ENCODE results near the gene SLC43A1. TPM values are rescaled to one million over a fixed set of nuclear protein-coding genes. Genes with fewer than 3 reads are reported as not detected.

Gene SLC43A1
- total and polyA plus RNA-seq, 3 donors from 2014 or later = 6.5 to 12.3 (median 12.2) TPM

- intact Hi-C loops (cut with DNase I; ENCODE audit: low total_unique reads) = no loop called here
- 28 to 45% methylated on average over 1 of the region's 1 CpG for WGBS, 2 donors
These were observed 40.3 kb downstream of the SLC43A1 start for GRCh38 chr11:57475191-57475590.

GRCh38 chr11:57474803-57475115 lies 40.7 kb downstream of the SLC43A1 start:
- TF ChIP-seq POLR2A (IDR thresholded peaks at IDR 0.05) (no peak), CTCF (IDR thresholded peaks at IDR 0.05) (no peak)
- Histone ChIP-seq H3K27ac (no peak overlapping the region), H3K36me3 (ENCODE audit: low read depth, missing control alignments) (no peaks in the 10 kb centered on the region), H3K4me3 (no peak overlapping the region), H3K27me3 (no peaks in the 10 kb centered on the region), H3K4me1 (peaks cover 10% of the 10 kb centered on the region), H3K9me3 (no peaks in the 10 kb centered on the region)
- intact Hi-C loops (cut with DNase I; ENCODE audit: low total_unique reads) = no loop called here
- no peak for DNase-seq
- 69 to 83% methylated on average over 2 to 5 of the region's 5 CpGs for WGBS, 2 donors

More at GRCh38 chr11:57475191-57475590, 40.3 kb downstream of the SLC43A1 start:
- H3K9me3 ChIP-seq = no peaks in the 10 kb centered on the region
- H3K4me1 ChIP-seq = peaks cover 10% of the 10 kb centered on the region
- no peak overlapping the region for H3K27ac ChIP-seq
- H3K4me3 ChIP-seq = no peak overlapping the region
- no peak for DNase-seq
- TF ChIP-seq POLR2A (IDR thresholded peaks at IDR 0.05) (no peak), CTCF (IDR thresholded peaks at IDR 0.05) (no peak)
- H3K27me3 ChIP-seq = no peaks in the 10 kb centered on the region
- H3K36me3 ChIP-seq (ENCODE audit: low read depth, missing control alignments) = no peaks in the 10 kb centered on the region

- WGBS, 2 donors = 69 to 72% methylated on average over 9 of the region's 9 CpGs
- intact Hi-C loops (cut with DNase I; ENCODE audit: low total_unique reads) = no loop called here
- DNase-seq = no peak
- Histone ChIP-seq H3K27me3 (no peaks in the 10 kb centered on the region), H3K36me3 (ENCODE audit: low read depth, missing control alignments) (no peaks in the 10 kb centered on the region), H3K27ac (no peak overlapping the region), H3K9me3 (no peaks in the 10 kb centered on the region), H3K4me3 (no peak overlapping the region), H3K4me1 (peaks cover 10% of the 10 kb centered on the region)
- TF ChIP-seq CTCF (IDR thresholded peaks at IDR 0.05) (no peak), POLR2A (IDR thresholded peaks at IDR 0.05) (no peak)
These were observed 41.3 kb downstream of the SLC43A1 start for GRCh38 chr11:57474017-57474802.

GRCh38 chr11:57473285-57473841 lies 42.1 kb downstream of the SLC43A1 start:
- Histone ChIP-seq H3K27ac (no peak overlapping the region), H3K27me3 (no peaks in the 10 kb centered on the region), H3K36me3 (ENCODE audit: low read depth, missing control alignments) (no peaks in the 10 kb centered on the region), H3K4me3 (no peak overlapping the region), H3K9me3 (no peaks in the 10 kb centered on the region), H3K4me1 (peaks cover 10% of the 10 kb centered on the region)
- WGBS, 2 donors = 70 to 74% methylated on average over 6 of the region's 6 CpGs
- no peak for DNase-seq
- TF ChIP-seq CTCF (IDR thresholded peaks at IDR 0.05) = no peak
- intact Hi-C loops (cut with DNase I; ENCODE audit: low total_unique reads) = no loop called here

GRCh38 chr11:57471496-57471895 lies 44.0 kb downstream of the SLC43A1 start:
- intact Hi-C loops (cut with DNase I; ENCODE audit: low total_unique reads) = no loop called here
- H3K36me3 ChIP-seq (ENCODE audit: low read depth, missing control alignments) = no peaks in the 10 kb centered on the region
- H3K4me1 ChIP-seq = peaks cover 6% of the 10 kb centered on the region
- no peaks in the 10 kb centered on the region for H3K27me3 ChIP-seq
- no peak for TF ChIP-seq CTCF (IDR thresholded peaks at IDR 0.05)
- TF ChIP-seq POLR2A (IDR thresholded peaks at IDR 0.05) = no peak
- no peaks in the 10 kb centered on the region for H3K9me3 ChIP-seq
- H3K4me3 ChIP-seq = no peak overlapping the region
- no peak overlapping the region for H3K27ac ChIP-seq
- 76 to 90% methylated on average over 3 of the region's 3 CpGs for WGBS, 2 donors
- DNase-seq = no peak
